ENCODE data around the gene EHD1.

GRCh38 chr11:64887757-64888405 is 9.5 kb upstream of the EHD1 start:
- TF ChIP-seq POLR2AphosphoS2 (conservative IDR thresholded peaks at IDR 0.05; ENCODE audit: low read length) (no peak), CTCF (IDR thresholded peaks at IDR 0.05) (peak; percentile 95), ZSCAN20 (CRISPR knock-in tag; IDR thresholded peaks at IDR 0.05) (no peak), EP300 (IDR thresholded peaks at IDR 0.05) (no peak), CBX8 (IDR thresholded peaks at IDR 0.05) (no peak), GATA3 (IDR thresholded peaks at IDR 0.05; ENCODE audit: borderline replicate concordance) (no peak), JUNB (IDR thresholded peaks at IDR 0.05) (no peak), EHMT2 (IDR thresholded peaks at IDR 0.05; ENCODE audit: low read depth) (no peak), USF2 (IDR thresholded peaks at IDR 0.05) (no peak)

Data from A549 (cell line).